Mesenchymal stem cell (in vitro differentiated cells and primary cell): ENCODE measurements around the gene CORO2B.

Source experiments
- DNase-seq: peaks from one replicate; pipeline ENCODE4 v3.0.0-alpha.2; 2013
- H2AFZ ChIP-seq: one replicate; pipeline ENCODE4 v1.6.1; 2013; ENCODE audit warnings: low read depth, mild to moderate bottlenecking, control low read depth, inconsistent platforms, low read length, moderate library complexity
- H2AK5ac ChIP-seq: 2 replicates; pipeline ENCODE4 v1.6.1; 2013; ENCODE audit warnings: low read length, moderate library complexity, mild to moderate bottlenecking, inconsistent platforms; ENCODE audit not compliant: severe bottlenecking
- H2BK120ac ChIP-seq: one replicate; pipeline ENCODE4 v1.6.1; 2013; ENCODE audit warnings: low read depth, mild to moderate bottlenecking, inconsistent platforms, low read length, moderate library complexity
- H2BK12ac ChIP-seq, 2 experiments: one replicate each; pipeline ENCODE4 v1.6.1; 2013; ENCODE audit warnings: inconsistent platforms in 2 of 2, low read length in 2 of 2, mild to moderate bottlenecking in 2 of 2, moderate library complexity in 2 of 2, control low read depth in 1 of 2
- H2BK15ac ChIP-seq: one replicate; pipeline ENCODE4 v1.6.1; 2013; ENCODE audit warnings: mild to moderate bottlenecking, low read depth, inconsistent platforms; ENCODE audit not compliant: poor library complexity, severe bottlenecking
- H2BK5ac ChIP-seq: 2 replicates; pipeline ENCODE4 v1.6.1; 2013; ENCODE audit warnings: low read depth, mild to moderate bottlenecking, low read length, control low read depth, inconsistent platforms; ENCODE audit not compliant: poor library complexity, severe bottlenecking
- H3K14ac ChIP-seq, 2 experiments: one replicate each; pipeline ENCODE4 v1.6.1; 2013; ENCODE audit warnings: inconsistent platforms in 2 of 2, low read length in 2 of 2, control low read depth in 1 of 2, mild to moderate bottlenecking in 1 of 2, moderate library complexity in 1 of 2
- H3K18ac ChIP-seq, 2 experiments: one replicate each; pipeline ENCODE4 v1.6.1; 2013; ENCODE audit warnings: inconsistent platforms in 2 of 2, low read length in 2 of 2, control low read depth in 1 of 2, low read depth in 1 of 2, mild to moderate bottlenecking in 1 of 2
- H3K23ac ChIP-seq, 2 experiments: one replicate each; pipeline ENCODE4 v1.6.1; 2013; ENCODE audit warnings: inconsistent platforms in 2 of 2, low read length in 2 of 2, mild to moderate bottlenecking in 2 of 2, moderate library complexity in 2 of 2, control low read depth in 1 of 2
- H3K27ac ChIP-seq: 2 replicates; pipeline ENCODE4 v1.5.1; 2013; ENCODE audit warnings: mild to moderate bottlenecking, moderate library complexity, low read length, control low read depth, inconsistent platforms; ENCODE audit not compliant: poor library complexity, severe bottlenecking
- H3K27me3 ChIP-seq, 2 experiments: 2 replicates each; pipeline versions ENCODE4 v1.6.1 to v1.7.0; 2013; ENCODE audit warnings: low read length in 2 of 2, mild to moderate bottlenecking in 2 of 2, moderate library complexity in 2 of 2, control low read depth in 1 of 2, inconsistent platforms in 1 of 2; ENCODE audit not compliant: control insufficient read depth in 1 of 2, insufficient read depth in 1 of 2
- H3K36me3 ChIP-seq, 2 experiments: 2 replicates each; pipeline versions ENCODE4 v1.6.1 to v1.7.0; 2013; ENCODE audit warnings: low read length in 2 of 2, control low read depth in 1 of 2, inconsistent platforms in 1 of 2, low read depth in 1 of 2, mild to moderate bottlenecking in 1 of 2; ENCODE audit not compliant: insufficient read depth in 2 of 2, control insufficient read depth in 1 of 2
- H3K4ac ChIP-seq, 2 experiments: one replicate each; pipeline ENCODE4 v1.6.1; 2013; ENCODE audit warnings: inconsistent platforms in 2 of 2, low read length in 2 of 2, mild to moderate bottlenecking in 2 of 2, moderate library complexity in 2 of 2, control low read depth in 1 of 2, low read depth in 1 of 2
- H3K4me1 ChIP-seq: 2 replicates; pipeline ENCODE4 v1.6.1; 2013; ENCODE audit warnings: low read depth, low read length, control low read depth; ENCODE audit not compliant: control insufficient read depth, insufficient read depth
- H3K4me2 ChIP-seq: 2 replicates; pipeline ENCODE4 v1.6.1; 2013; ENCODE audit warnings: low read length, mild to moderate bottlenecking, inconsistent platforms; ENCODE audit not compliant: poor library complexity, severe bottlenecking
- H3K4me3 ChIP-seq, 2 experiments: 2 replicates each; pipeline versions ENCODE4 v1.5.1 to v1.7.0; 2013; ENCODE audit warnings: low read length in 2 of 2, mild to moderate bottlenecking in 2 of 2, control low read depth in 1 of 2, low read depth in 1 of 2; ENCODE audit not compliant: insufficient read depth in 1 of 2
- H3K79me1 ChIP-seq: replicated peaks from 2 replicates; pipeline ENCODE4 v1.6.1; 2013; ENCODE audit warnings: mild to moderate bottlenecking, control low read depth, low read length, inconsistent platforms; ENCODE audit not compliant: poor library complexity, severe bottlenecking
- H3K9ac ChIP-seq: 2 replicates; pipeline ENCODE4 v1.7.0; 2013; ENCODE audit warnings: mild to moderate bottlenecking, low read length, moderate library complexity
- H3K9me3 ChIP-seq: 2 replicates; pipeline ENCODE4 v1.7.0; 2013; ENCODE audit warnings: mild to moderate bottlenecking, low read length; ENCODE audit not compliant: control insufficient read depth
- H4K8ac ChIP-seq: one replicate; pipeline ENCODE4 v1.6.1; 2013; ENCODE audit warnings: inconsistent platforms, mild to moderate bottlenecking, low read length, moderate library complexity
- H4K91ac ChIP-seq: one replicate; pipeline ENCODE4 v1.6.1; 2013; ENCODE audit warnings: mild to moderate bottlenecking, low read length, inconsistent platforms
- WGBS: methylation state at CpG from one replicate; pipeline ENCODE4 v1.1.7; 2013; ENCODE audit warnings: mixed read lengths; 5-methylcytosine and 5-hydroxymethylcytosine counted together

Gene CORO2B

GRCh38 chr15:68574046-68574445 lies 4.7 kb upstream of the CORO2B start:
- H3K36me3 ChIP-seq: no peaks in the 10 kb centered on the region
- H2AK5ac ChIP-seq: no peak overlapping the region
- no peak overlapping the region for H2AFZ ChIP-seq
- H3K4me2 ChIP-seq: no peak overlapping the region
- H3K4ac ChIP-seq: no peak overlapping the region
- H3K18ac ChIP-seq: no peak overlapping the region
- no peak overlapping the region for H2BK5ac ChIP-seq
- no peak overlapping the region for H3K23ac ChIP-seq
- H3K79me1 ChIP-seq: peaks cover 3% of the 10 kb centered on the region
- H2BK12ac ChIP-seq: no peak overlapping the region
- H3K9ac ChIP-seq: no peak overlapping the region
- H4K8ac ChIP-seq: no peak overlapping the region
- H2BK15ac ChIP-seq: no peak overlapping the region
- no peak overlapping the region for H3K14ac ChIP-seq
- no peak overlapping the region for H2BK120ac ChIP-seq
- peaks cover 12% of the 10 kb centered on the region for H3K4me1 ChIP-seq
- H3K9me3 ChIP-seq: no peaks in the 10 kb centered on the region
- no peak overlapping the region for H3K27ac ChIP-seq
- no peak for DNase-seq
- peaks cover 7 to 23% of the 10 kb centered on the region in 2 experiments for H3K27me3 ChIP-seq
- 42% methylated on average over 4 of the region's 4 CpGs for WGBS
- no peak overlapping the region for H4K91ac ChIP-seq
- H3K4me3 ChIP-seq: no peak overlapping the region

GRCh38 chr15:68574629-68575028 lies 4.2 kb upstream of the CORO2B start:
- Histone ChIP-seq H2BK12ac (no peak overlapping the region), H3K27ac (no peak overlapping the region), H4K91ac (no peak overlapping the region), H3K79me1 (peaks cover 3% of the 10 kb centered on the region), H3K9ac (no peak overlapping the region), H3K14ac (no peak overlapping the region), H3K9me3 (no peaks in the 10 kb centered on the region), H3K18ac (no peak overlapping the region), H3K23ac (no peak overlapping the region), H3K4me1 (peaks cover 14% of the 10 kb centered on the region), H2AK5ac (no peak overlapping the region), H3K36me3 (no peaks in the 10 kb centered on the region), H4K8ac (no peak overlapping the region), H2AFZ (no peak overlapping the region), H2BK120ac (no peak overlapping the region), H2BK5ac (no peak overlapping the region), H3K27me3 (peaks cover 7 to 22% of the 10 kb centered on the region in 2 experiments), H3K4me3 (no peak overlapping the region), H3K4me2 (no peak overlapping the region), H2BK15ac (no peak overlapping the region), H3K4ac (no peak overlapping the region)
- DNase-seq: no peak
- 82% methylated on average over 6 of the region's 6 CpGs for whole genome bisulfite sequencing

- H3K4ac ChIP-seq: no peak overlapping the region
- no peak overlapping the region for H4K8ac ChIP-seq
- H3K79me1 ChIP-seq: peaks cover 5% of the 10 kb centered on the region
- no peak overlapping the region for H3K9ac ChIP-seq
- H3K18ac ChIP-seq: no peak overlapping the region
- H3K27ac ChIP-seq: no peak overlapping the region
- H4K91ac ChIP-seq: no peak overlapping the region
- 86% methylated on average over 5 of the region's 5 CpGs for WGBS
- no peak overlapping the region for H2BK120ac ChIP-seq
- no peak overlapping the region for H3K23ac ChIP-seq
- no peak overlapping the region for H3K4me2 ChIP-seq
- H3K36me3 ChIP-seq: no peaks in the 10 kb centered on the region
- no peak for DNase-seq
- H3K14ac ChIP-seq: no peak overlapping the region
- H2AFZ ChIP-seq: no peak overlapping the region
- no peak overlapping the region for H2BK12ac ChIP-seq
- H3K9me3 ChIP-seq: no peaks in the 10 kb centered on the region
- H3K4me1 ChIP-seq: peaks cover 28% of the 10 kb centered on the region
- no peak overlapping the region for H2BK15ac ChIP-seq
- no peak overlapping the region for H2AK5ac ChIP-seq
- H2BK5ac ChIP-seq: no peak overlapping the region
- H3K27me3 ChIP-seq: peaks cover 7 to 19% of the 10 kb centered on the region in 2 experiments
- H3K4me3 ChIP-seq: no peak overlapping the region
These were observed 2.4 kb upstream of the CORO2B start for GRCh38 chr15:68576235-68576892.

GRCh38 chr15:68578175-68578979 lies 416 bp upstream of the CORO2B start:
- Histone ChIP-seq H3K4me1 (peaks cover 43% of the 10 kb centered on the region), H2BK15ac (peak overlapping the region; percentile 49), H3K27ac (no peak overlapping the region), H3K27me3 (peaks cover 4 to 6% of the 10 kb centered on the region in 2 experiments), H4K8ac (no peak overlapping the region), H2BK5ac (no peak overlapping the region), H2BK120ac (no peak overlapping the region), H3K9me3 (no peaks in the 10 kb centered on the region), H4K91ac (no peak overlapping the region), H2AFZ (no peak overlapping the region), H3K79me1 (peaks cover 5% of the 10 kb centered on the region), H3K36me3 (peaks cover 0 to 3% of the 10 kb centered on the region in 2 experiments), H3K4me3 (peak overlapping the region; percentile 69 to 90), H2BK12ac (peak overlapping the region in 1 of 2 experiments; percentile 1), H3K14ac (peak overlapping the region in 1 of 2 experiments; percentile 63), H2AK5ac (no peak overlapping the region), H3K4ac (peak overlapping the region in 1 of 2 experiments; percentile 9), H3K23ac (no peak overlapping the region), H3K4me2 (peak overlapping the region; percentile 55), H3K9ac (peak overlapping the region; percentile 83), H3K18ac (peak overlapping the region; percentile 44 to 64)
- WGBS: under 1% methylated on average over 43 of the region's 79 CpGs
- peak; percentile 68 for DNase-seq
